COLO668 (cell line): Measurements from ENCODE around the gene ATXN7L3B.

Source experiments
- DNase-seq: peaks from one replicate; lab custom pipeline; 2025; ENCODE audit not compliant: unreplicated experiment; lab: John Stamatoyannopoulos, UW

The ATXN7L3B gene

GRCh38 chr12:74547249-74547648, 9.6 kb downstream of the ATXN7L3B start:
- DNase-seq: no peak

DNA sequence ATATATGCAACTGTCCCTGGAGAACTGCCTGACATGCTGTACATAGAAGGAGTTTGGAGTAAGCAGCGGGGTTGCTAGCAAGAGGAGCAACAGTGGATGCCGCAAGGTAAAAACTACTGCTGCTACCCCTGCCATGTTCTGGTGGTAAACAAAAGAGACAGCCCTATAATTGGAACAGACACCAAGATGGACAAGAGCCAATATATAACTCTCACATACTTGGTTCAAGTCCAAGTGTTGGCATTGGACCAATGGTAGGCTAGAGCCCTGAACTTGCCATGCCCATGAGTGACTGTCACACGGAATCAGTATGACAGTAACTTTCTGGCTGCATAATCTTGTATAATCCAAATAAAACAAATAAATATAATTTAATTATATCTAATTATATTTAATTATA, 13.7 kb downstream of the ATXN7L3B start:
- DNase-seq: no peak

- DNase-seq: no peak
These were observed 14.6 kb downstream of the ATXN7L3B start for GRCh38 chr12:74552201-74552600.

DNA sequence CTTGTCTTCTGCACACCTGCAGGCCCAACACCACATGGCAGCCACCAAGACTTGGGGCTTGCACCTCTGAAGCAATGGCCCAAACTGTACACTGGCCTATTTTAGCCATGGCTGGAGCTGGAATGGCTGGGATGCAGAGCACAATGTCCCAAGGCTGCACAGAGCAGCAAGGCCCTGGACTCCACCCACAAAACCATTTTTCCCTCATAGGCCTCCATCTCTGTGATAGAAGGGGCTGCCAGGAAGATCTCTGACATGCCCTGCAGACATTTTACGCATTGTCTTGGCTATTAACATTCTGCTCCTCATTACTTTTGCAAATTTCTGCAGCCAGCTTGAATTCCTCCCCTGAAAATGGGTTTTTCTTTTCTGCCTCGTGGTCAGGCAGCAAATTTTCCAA, 22.1 kb downstream of the ATXN7L3B start:
- no peak for DNase-seq

GRCh38 chr12:74563927-74564326, 26.3 kb downstream of the ATXN7L3B start:
- no peak for DNase-seq

DNA sequence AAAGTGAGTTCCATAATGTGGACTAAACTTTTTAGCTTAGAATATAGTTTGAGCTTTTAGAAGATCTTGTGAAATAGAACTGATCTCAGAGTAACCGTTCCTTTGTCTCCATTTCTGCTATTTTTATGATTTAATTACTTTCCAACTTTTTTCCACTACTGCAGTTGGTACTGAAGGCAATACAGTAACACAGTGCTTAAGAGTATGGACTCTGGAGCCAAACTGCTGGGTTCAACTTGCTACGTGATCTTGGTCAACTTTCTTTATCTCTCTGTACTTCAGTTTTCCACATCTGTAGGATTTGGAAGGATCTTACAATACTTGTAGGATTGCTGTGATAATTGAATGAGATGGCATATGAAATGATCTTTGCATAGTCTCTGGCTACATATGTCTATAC, 40.9 kb downstream of the ATXN7L3B start:
- DNase-seq: no peak

DNA sequence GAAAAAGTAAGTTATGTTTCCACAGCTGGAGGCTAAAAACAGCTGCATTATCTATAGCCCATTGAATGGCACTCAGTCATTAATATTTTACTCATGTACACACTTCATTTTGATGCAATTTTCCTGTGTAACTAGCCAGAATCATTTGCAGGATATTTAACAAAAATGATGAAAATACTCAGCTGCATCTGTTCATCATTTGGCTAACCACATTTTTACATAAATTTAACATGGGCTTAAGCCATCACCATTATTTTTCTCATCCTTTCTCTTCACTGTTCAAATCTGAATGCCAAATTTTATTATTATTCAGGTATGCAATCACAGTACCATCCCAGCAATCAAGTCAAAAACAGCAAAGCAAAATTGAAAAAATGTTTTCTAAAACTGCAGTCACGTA, 41.8 kb downstream of the ATXN7L3B start:
- no peak for DNase-seq

DNA sequence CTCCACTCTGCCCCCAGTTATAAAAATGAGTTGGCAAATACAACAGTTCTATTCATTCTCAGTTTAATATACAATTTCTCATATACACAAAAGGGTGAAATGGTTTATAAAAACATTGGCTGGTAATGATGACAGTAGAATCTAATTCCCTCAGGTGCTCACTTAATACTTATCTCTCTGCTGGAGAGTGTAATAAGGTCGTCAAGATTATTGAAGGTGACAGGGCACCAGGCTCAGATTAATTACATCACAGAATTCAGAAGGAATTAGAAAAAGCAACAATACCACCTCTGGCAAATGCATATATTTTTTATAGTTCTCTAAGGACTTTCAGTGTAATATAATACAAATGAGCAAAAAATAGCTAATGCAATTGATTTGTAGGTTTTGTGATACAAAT, 42.3 kb downstream of the ATXN7L3B start:
- DNase-seq: no peak

DNA sequence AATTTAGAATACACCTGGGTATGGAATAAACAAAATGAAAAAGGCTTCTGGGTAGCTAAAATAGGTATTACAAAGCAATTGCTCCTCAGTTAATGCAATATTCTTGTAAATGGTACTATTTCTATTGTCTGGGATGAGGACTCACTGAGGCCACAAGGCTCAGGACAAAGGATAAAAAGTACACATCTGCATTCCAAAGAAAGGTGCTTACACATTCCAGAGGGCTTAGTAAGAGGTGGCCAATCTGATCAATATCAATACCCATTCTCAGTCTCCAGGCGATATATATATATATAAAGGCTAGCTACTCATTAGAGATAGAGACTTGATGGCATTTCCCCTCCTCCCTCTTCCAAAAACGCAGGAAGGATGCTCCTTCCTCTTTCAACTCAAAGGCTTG, 43.8 kb downstream of the ATXN7L3B start:
- DNase-seq: no peak

- DNase-seq: no peak
These were observed 46.9 kb downstream of the ATXN7L3B start for GRCh38 chr12:74584483-74585062.

- DNase-seq: no peak
These were observed 48.6 kb downstream of the ATXN7L3B start for GRCh38 chr12:74586251-74586650.
